GM18511 (cell line): Measurements from ENCODE around the gene PGAM1.
"Not testable (repeated sequence)": the region's sequence is repeated elsewhere in the genome, so short reads cannot be mapped to it uniquely, and the experiment has no call there.

Experiments
- ATAC-seq: cut with Tn5 transposase; IDR thresholded peaks from one replicate; pipeline ENCODE4 v1.9.1; 2021; ENCODE audit warnings: mild to moderate bottlenecking, moderate library complexity; ENCODE audit not compliant: unreplicated experiment

The PGAM1 gene

DNA sequence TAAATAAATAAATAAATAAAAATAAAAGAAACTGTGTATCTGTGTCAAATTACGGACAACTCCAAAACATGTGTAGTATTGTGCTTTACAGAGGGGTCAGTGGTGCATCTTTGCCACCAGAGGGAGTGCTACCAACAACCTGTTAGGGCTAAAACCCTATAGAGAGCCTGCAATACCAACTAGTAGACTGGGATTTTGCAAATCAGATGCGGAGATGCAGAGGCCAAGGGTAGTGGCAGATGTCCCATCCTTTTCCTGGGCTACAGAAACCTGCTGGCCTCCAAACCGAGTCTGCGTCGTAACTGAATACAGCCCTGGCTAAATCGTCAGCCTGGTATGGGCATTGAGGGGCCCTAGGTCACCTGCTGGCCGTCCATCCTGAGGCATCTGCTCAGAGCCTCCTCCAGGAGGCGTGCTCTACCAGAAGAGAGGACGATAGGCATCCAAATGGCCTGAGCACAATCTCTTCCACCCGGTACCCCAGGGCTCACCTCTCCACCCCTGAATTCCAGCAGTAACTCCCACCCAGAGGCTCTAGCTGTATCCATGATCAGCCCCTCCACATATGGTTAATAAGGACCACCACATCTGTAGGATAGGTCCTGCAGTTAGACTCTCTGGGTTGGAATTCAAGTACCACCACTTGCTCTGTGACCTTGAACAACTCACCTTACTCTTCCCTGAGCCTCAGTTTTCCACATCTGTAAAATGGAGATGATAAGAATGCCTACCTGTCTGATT is 18.6 kb upstream of the PGAM1 start:
- ATAC-seq: peak; percentile 95

DNA sequence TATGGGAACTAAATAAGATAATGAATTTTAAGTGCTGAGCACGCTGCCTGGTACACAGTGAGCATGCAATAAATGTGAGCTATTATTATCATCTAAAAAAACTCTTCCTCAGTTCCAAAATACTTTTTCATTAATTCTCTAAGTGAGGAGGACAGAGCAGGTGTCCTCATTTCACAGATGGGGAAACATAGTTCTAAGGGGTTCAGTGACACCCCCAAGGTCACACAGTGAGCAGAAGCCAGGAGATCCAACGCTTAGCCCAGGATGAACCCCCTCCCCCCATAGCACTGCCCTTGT is 18.1 kb upstream of the PGAM1 start:
- no peak for ATAC-seq

GRCh38 chr10:97408496-97408992 is 17.4 kb upstream of the PGAM1 start:
- ATAC-seq: no peak

DNA sequence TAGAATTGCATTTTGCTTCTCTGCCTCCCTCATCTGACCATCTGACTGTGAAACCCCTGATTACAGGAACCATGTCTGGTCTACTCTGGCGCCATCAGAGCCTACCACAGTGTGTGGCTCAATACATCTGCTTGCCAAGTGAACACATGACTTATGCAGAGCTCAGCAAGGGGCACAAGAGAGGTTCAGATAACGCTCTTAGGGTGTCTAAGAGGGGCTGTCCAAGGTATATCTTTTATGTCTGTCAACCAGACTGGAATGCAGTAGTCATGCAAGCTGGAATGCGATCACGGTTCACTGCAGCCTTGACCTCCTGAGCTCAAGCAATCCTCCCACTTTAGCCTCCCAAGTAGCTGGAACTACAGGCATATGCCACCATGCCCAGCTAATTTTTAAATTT is 14.6 kb upstream of the PGAM1 start:
- no peak for ATAC-seq

DNA sequence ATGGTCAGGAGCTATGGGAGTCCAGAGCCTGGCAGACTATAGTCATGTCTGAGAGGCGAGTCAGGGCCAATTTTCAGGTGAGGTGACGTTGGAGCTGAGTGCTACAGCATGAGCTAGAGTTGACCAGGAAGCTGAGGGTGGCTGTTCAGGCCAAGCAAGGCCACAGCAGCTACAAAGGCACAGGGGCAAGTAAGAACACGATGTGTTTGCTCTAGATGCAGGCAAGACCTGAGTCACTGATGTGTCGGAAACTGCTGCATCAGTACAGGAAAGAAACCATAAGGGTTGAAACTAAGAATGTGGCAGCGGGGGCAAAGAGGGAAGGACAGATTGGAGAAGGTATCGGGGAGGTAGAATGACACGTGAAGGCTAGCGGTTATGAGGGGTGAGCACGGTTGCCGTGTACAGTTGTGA is 13.1 kb upstream of the PGAM1 start:
- ATAC-seq: peak; percentile 68

DNA sequence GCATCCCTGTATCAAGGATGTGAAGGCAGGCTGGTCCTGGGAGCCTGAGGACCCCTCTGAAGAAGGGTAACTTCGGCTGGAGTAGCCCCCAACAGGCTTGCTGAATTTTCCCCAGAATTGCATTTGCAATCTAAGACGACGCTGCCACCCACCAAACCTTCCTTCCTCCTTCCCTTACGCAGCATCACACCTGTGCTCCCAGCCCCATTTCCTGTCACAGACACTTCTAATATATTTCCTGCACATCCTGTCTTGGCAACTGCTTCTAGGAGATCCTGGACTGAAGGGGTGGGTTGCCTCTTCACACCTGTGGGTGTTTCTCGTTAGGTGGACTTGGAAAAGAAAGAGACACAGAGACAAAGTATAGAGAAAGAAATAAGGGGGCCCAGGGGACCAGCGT is 9.4 kb upstream of the PGAM1 start:
- no peak for ATAC-seq

GRCh38 chr10:97423757-97424098 is 2.3 kb upstream of the PGAM1 start:
- not testable (repeated sequence) for ATAC-seq

DNA sequence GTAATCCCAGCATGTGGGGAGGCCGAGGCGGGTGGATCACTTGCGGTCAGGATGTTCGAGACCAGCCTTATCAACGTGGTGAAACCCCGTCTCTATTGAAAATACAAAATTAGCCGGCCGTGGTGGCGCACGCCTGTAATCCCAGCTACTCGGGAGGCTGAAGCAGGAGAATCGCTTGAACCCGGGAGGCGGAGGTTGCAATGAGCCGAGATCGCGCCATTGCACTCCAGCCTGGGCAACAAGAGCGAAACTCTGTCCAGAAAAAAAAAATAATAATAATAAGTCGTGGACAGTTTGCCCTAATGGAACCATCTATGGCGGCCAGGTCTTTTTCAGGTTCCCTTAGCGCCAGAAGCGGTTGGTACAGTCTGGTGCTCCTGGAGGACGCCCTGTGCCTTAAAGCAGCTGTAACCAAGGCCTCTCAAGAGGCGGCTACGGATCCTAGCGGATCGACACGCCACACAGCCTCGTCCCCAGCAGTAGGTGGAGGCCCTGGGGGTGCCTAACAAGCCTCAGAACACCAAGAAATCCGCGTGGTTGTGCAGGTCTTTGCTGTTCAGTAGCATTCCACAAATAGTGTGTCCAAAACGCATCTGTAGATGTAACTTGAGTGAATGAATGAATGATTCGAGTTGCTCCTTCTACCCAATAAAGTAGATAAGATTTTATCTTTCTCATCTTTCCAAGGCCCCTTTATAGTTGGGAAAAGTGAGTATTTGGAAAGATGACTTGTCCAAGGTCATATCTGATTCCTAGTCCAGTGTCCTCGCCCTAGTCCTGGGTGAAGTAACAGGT is 982 bp downstream of the PGAM1 start:
- no peak for ATAC-seq

DNA sequence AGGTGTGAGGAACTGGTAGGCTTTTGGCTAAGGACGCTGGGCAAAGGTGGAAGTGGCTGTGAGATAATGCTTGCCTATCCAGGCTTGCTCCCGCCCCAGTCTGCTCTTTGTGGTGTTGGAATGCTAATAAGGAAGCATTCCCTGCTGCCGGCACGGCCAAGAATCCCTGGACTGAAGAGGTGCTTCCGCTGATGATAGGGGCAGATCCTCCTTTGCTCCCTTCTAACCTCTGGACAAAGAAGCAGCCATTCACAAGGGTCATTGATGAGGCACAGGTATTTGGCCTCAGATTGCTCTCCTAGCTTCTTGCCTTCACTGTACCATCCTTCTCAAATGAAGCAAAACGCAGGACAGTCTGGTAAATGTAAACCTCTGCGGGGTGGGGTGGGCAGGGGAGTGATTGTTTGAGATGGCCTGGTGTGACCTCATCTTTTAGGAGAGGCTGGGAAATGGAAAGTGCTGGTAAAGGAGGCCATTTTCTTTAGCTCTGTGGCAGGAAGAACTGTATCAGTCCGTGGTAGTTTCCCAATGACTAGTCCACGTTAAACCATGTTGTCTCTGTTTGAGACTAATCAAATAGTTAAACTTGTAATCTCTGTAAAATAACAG is 1.7 kb downstream of the PGAM1 start:
- ATAC-seq: no peak

DNA sequence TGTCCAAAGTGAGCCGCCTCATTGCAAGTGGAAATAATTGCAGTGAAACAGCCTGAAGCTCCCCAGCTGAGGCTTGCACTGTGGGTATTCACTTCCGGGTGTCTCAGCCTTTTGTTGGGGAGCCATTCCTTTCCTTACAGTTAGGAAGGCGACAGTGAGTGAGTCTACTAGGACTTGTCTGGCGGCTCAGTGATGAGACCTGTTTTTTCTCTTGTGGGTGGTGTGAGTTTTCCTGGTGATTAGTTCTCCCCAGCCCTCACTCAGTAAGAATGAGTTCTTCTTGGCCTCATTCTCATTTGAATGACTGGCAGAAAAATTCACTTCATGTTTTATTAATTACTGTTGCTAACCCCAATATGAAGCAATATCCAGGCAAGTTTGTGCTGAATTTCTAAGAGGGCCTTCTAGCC is 2.6 kb downstream of the PGAM1 start:
- ATAC-seq: no peak

GRCh38 chr10:97434055-97434454 is 8.1 kb downstream of the PGAM1 start:
- no peak for ATAC-seq

GRCh38 chr10:97434557-97434956 is 8.6 kb downstream of the PGAM1 start:
- no peak for ATAC-seq

GRCh38 chr10:97435211-97435610 is 9.2 kb downstream of the PGAM1 start:
- ATAC-seq: no peak

DNA sequence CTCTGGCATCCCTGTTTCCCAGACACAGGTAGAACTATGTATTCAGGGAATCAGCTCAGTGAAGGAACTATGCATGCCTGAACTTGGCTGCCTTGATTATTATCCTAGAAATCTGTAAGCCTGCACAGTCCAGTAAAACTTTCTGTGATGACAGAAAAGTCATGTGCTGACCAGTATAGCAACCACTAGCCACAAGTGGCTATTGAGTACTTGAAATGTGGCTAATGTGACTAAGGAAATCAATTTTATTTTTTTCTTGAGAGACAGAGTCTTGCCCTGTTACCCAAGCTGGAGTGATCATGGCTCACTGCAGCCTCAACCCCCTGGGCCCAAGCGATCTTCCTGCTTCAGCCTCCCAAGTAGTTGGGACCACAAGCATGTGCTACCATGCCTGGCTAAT is 16.3 kb downstream of the PGAM1 start:
- no peak for ATAC-seq

DNA sequence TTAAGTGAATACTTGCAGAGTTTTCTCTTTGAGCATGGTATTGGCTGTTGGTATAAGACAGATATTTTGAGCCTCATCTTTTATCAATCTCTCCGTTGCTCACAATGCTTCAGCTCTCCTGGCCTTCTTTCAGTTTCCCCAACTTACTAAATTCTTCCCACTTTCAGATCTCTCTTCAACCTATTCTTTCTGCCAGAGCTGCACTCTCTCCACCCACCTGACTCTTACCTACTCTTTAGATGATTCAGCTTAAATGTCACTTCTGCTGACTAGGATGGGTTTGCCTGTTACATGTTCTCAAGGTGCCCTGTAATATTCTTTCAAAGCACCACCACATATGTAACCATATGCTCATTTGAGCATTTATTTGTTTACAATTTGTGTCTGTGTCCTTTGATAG is 18.2 kb downstream of the PGAM1 start:
- no peak for ATAC-seq

DNA sequence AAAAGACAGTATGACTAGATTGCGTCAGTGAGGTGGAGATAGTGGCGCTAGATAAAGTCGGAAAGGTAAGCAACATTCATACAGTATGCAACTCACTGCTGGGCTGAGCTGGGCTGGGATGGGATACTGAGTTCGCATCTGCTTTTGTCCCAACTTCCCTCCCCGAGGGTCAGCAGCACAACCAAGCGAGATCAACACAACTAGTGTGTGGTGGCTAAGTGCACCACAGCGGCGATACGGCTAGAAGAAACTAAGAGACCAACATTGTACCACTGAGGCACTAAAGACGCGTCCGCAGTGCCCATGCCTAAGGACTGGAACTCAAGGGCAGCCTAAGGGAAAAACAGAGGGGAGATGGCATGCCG is 19.3 kb downstream of the PGAM1 start:
- no peak for ATAC-seq

DNA sequence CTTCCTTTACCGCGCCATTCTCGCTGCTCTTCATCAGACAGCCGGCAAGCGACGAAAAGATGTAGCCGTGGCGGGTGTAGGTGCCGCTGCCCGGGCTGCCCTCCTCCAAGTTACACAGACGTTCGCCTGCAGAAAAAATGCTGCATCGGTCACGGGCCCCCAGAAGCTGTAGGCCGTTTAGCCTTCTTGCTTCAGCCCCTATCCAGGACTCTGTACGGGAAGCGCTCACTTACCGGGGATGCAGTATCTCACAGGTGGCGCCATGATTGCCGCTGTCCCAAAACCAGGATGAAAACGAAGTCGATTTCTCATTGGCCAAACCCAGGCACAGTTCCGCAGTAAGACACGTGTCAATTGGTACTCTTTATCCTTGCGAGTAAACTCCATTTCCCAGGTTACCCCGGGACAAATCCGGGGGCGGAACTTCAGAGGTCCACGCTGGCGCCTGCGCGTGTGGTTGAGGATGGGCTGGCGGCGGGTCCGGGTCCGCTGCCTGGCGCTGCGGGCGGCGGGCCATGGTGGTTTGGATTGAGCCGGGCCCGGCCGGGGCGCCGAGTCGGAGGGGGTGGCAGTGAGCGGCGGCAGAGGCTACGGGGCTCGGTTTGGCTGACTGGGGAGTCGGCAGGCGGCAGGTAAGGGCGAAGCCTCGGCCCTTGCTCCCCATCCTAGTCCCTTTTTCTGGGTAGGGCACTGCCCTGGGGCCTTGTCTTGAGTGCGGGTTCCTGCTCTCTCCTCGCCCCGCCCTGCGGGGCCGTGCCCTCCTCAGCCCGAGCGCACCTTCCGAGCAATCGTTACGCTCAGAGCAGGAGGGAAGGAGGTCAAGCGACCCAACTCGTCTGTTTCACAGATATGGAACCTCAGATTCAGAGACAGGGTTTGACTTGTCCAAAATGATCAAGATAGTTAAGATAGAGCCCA is 20.0 kb downstream of the PGAM1 start, which contains the start of the genes EXOSC1 and ZDHHC16:
Gene EXOSC1, minus strand, starts transcription at position 285 of the 918 bp plus-strand sequence. Its CDS starts 21 bp downstream, at position 264.
Gene ZDHHC16, plus strand, starts transcription at position 454 of the 918 bp plus-strand sequence. CDS start 5,501 bp downstream, outside the sequence.
- peak; percentile 96 for ATAC-seq

DNA sequence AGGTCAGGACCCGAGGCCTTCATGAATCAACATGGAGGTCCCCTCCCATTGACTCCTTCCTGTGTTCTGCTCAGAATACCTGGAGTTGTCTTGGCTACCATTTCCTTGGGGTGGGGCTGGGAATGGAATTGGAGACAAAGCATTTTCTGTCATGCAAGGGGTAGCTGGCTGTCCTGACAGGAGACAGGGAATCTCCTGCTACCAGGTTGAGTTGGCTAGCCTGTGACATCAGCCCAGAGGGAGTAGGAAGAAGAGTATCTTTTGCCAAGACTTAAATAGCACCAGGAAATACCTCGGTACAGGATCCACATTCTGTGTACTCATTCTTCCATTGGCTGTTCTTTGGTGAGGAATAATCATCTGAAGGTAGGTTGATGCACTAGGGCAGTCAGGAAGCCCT is 24.8 kb downstream of the PGAM1 start:
- ATAC-seq: no peak

DNA sequence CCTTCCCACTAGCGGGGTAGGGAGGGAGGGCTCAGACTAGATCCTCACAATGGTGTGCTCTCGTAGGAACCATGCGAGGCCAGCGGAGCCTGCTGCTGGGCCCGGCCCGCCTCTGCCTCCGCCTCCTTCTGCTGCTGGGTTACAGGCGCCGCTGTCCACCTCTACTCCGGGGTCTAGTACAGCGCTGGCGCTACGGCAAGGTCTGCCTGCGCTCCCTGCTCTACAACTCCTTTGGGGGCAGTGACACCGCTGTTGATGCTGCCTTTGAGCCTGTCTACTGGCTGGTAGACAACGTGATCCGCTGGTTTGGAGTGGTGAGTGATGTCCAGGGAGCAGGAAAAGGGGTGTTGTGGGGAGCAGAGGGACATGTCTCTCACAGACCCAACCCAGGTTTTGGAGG is 25.6 kb downstream of the PGAM1 start:
- no peak for ATAC-seq

GRCh38 chr10:97452352-97452751 is 26.4 kb downstream of the PGAM1 start:
- no peak for ATAC-seq
